Limb (tissue), 2 donors: Measurements from ENCODE around the gene HIGD2B.
"Not testable (repeated sequence)": the region's sequence is repeated elsewhere in the genome, so short reads cannot be mapped to it uniquely, and the experiment has no call there.

Source experiments
- DNase-seq, 2 donors: peaks; one replicate each; pipeline ENCODE4 v3.0.0-alpha.2; 2016; ENCODE audit errors: extremely low spot score in 2 of 2

The HIGD2B gene

GRCh38 chr15:72685925-72686794 is at the start of gene HIGD2B, which contains the start of gene BBS4:
TSS of gene HIGD2B (minus strand) at chr15:72686182. CDS start at chr15:72676374, 9,808 bp downstream.
TSS of gene BBS4 (plus strand) at chr15:72686207. CDS start at chr15:72686228, 21 bp downstream.
- DNase-seq, result peak; percentile 93 to 94

DNA sequence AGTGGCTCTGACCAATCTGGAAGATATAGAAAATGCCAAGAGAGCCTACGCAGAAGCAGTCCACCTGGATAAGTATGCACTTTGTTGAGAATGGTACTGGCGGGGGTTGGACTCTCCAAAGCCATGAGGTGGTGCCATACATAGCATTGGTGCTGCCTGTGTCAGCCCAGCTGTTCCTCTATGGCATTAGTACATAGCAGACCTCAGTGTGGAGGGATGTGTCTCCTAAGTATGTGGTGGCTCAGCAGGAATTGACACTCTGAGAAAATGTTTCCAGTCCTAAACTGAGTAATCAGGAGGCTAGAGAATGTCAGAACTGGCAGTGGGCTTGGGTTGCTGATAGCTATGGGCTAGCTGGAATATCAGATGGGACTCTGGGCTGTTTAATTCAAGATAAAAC is 49.1 kb upstream of the HIGD2B start:
- DNase-seq, result no peak

- no peak for DNase-seq
Measured at GRCh38 chr15:72733941-72734738, 48.2 kb upstream of the HIGD2B start.

GRCh38 chr15:72732516-72732915 is 46.5 kb upstream of the HIGD2B start:
- DNase-seq, result no peak

- no peak for DNase-seq
Measured at GRCh38 chr15:72732086-72732485, 46.1 kb upstream of the HIGD2B start.

- no peak for DNase-seq
Measured at GRCh38 chr15:72728821-72729220, 42.8 kb upstream of the HIGD2B start.

DNA sequence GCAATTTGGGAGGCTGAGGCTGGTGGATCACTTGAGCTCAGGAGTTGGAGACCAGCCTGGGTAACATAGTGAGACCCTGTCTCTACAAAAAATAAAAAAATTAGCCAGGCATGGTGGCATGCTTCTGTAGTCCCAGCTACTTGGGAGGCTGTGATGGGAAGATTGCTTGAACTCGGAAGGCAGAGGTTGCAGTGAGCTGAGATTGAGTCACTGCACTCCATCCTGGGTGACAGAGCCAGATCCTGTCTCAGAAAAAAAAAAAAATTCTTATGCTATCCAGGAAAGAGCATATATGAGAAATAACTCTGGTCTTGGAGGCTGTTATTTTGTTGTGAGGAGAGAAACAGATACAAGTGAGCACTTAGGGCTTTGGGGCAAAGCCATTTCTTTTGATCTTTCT is 42.3 kb upstream of the HIGD2B start:
- not testable (repeated sequence) for DNase-seq

- DNase-seq, result no peak
Measured at GRCh38 chr15:72727154-72727553, 41.2 kb upstream of the HIGD2B start.

- DNase-seq, result not testable (repeated sequence)
Measured at GRCh38 chr15:72725851-72726250, 39.9 kb upstream of the HIGD2B start.

- no peak for DNase-seq
Measured at GRCh38 chr15:72725446-72725845, 39.5 kb upstream of the HIGD2B start.

GRCh38 chr15:72724028-72724427 is 38.0 kb upstream of the HIGD2B start:
- DNase-seq, result no peak

DNA sequence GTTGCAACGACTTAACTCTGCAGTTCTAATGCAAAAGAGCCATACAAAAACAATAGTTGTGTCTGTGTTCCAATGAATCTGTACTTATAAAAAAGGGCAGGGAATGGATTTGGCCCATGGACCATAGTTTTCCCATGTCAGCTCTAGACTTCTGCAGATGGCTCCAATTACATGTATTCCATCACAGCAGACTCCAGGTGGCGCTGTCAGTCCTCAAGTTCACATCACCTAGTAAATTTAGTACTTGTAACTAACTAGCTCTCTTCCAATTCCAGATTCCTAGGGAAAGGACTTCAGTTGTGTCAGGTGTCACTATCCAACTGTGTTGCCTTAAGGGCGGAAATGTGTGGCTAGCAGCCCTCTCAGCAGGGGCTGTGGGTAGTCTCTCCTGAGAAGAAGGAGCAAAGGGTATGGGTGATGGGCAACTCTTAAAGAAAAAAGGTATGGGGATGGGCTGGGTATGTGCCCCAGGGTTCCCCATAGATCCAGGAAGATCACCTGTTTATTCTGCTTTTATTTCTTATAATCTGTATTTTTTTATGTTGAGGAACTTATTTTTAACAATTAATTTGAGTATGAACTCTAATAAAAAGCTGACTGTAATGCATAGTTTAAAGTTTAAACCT is 36.2 kb upstream of the HIGD2B start:
- DNase-seq, result peak; percentile 63 to 67

- not testable (repeated sequence) for DNase-seq
Measured at GRCh38 chr15:72708551-72709303, 22.7 kb upstream of the HIGD2B start.

DNA sequence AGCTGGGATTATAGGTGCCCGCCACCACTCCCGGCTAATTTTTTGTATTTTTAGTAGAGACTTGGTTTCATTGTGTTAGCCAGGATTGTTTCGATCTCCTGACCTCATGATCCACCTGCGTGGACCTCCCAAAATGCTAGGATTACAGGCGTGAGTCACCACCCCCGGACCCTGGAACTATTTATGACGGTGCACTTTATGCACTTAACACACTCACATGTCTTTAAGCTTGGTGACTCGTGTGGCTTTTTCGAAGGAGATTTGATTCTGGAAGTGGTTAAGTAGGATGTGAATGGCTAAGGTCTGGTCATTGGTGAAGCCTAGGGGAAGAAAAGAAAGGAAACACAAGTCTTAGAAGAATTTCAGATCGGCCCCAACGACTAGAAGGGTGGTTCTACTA is 20.3 kb upstream of the HIGD2B start:
- no peak for DNase-seq

DNA sequence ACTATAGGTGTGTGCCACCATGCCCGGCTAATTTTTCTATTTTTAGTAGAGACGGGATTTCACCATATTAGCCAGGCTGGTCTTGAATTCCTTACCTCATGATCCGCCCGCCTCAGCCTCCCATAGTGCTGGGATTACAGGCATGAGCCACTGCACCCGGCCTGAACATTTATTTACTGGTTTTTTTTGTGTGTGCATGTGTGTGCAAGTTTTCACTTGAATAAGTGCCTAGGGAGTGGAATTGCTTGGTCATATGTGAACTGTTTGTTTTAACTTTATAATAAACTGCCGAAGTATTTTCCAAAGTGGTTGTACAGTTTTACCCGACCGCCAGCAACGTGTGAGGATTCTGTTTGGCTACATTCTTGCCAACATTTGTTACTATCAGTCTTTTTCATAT is 14.1 kb upstream of the HIGD2B start:
- DNase-seq, result no peak

DNA sequence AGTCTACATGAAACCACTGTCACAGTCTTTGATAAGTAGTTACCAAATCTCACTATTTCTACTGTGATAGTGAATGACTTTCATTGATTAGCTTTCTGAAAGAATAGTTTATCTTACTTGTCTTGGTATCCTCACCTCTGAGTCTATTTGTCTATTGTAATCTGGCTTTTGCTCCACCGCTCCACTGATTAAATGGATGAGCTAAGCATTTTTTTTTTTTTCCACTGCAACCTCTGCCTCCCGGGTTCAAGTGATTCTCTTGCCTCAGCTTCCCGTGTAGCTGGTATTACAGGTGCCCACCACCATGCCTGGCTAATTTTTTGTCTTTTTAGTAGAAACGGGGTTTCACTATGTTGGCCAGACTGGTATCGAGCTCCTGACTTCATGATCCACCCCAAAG is 13.0 kb upstream of the HIGD2B start:
- no peak for DNase-seq

DNA sequence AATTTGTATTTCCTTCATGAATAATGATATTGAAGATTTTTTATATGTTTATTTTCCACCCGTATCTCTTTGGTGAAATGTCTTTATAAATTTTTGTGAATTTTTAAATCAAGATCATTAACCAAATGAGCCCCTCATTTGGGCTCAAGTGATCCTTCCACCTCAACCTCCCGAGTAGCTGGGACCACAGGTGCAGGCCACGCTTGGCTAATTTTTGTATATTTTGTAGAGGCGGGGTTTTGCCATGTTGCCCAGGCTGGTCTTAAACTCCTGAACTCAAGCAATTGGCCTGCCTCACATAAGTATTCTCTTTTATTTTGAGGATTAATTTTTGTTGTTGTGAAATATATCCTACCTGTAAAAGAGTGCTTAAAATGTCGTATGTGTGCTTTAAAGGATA is 5.0 kb upstream of the HIGD2B start:
- no peak for DNase-seq

DNA sequence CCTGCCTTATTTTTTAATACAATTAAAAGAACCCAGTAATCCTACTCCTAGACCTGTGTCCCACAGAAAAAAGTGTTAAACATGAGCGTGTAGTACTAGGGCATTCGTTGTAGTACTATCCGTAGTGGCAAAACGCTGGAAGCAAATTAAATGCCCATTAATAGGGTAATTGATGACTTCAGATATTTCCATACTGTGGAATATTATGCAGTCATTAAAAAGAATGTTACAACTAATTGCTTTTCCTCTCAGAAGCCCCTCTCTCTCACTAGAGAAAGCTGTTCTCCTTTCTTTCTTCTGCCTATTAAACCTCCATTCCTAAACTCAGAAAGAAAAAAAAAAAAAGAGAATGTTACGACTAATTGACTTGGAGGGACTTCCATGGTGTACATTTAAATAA is 2.7 kb upstream of the HIGD2B start:
- DNase-seq, result no peak

DNA sequence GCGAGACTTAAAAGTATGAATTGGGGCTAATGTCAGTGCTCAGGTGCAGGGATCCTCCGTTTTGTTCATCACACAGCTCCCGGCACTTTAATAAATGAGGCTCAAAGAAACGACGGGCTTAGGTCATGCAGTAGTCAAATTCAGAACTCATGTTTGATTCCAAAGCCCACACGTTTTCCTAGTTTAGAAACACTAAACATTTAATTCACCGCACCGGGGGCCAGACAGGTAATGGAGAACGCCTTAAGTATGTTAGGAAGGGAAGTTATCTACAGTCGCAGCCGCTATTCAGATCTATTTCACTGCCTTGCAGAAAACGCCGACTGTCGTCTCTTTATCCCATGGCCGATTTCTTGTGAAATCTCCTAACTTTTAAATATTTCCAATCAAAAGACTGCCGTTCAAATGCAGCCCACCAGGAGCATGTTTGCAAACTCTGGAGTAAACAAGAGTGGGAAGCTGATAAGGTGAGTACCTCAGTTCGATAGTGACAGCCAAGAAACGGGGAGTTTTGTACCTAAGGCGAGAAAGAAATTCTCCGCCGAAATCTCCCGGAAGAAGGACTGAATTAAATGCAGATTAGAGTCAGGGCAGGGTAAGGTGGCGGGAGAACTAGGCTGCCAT is 569 bp downstream of the HIGD2B start:
- no peak for DNase-seq

DNA sequence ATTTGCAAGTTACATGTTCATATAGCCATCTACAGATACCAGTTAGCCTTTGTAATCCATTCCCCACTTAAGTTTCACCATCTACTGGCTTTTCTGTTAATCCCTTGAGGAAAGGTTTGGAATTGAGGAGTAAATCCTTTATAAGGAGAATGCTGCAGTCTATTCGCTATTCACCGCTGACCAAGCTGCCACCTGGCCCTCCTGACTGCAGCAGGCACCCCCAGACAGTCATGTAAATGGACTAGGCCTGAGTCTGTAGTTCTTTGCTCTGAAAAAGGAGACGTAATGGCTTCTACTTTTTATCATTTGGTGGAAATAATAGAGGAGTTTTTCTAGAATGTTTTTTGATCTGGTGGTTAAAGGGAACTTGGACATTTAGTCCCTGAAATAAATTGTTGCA is 3.2 kb downstream of the HIGD2B start:
- DNase-seq, result no peak

DNA sequence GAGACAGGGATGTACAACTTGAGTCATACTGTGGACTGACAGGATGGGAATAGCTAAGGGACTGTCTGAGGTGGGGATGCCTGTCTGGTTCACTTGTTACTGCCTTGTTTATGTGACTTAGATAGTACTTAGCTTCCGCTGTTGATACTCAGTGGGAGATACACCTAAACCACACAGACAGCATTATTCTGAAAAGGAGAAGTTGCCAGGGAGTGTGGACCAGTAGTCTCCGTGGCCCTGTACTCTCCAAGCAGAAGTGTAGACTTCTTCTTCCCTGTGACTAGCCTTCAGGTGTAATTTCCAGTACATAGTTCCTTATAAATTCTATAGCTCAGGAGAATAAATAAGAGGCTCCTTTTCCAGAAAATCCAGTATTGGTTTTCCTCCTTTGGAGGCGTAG is 5.1 kb downstream of the HIGD2B start:
- no peak for DNase-seq
